SU-DHL-6 (cell line): ENCODE results near the gene PLOD2.

ENCODE experiments used
- EZH2phosphoT487 ChIP-seq: fragments of 200-600 bp; sonication (generic), shearing (Covaris generic); conservative IDR thresholded peaks from 2 replicates; pipeline ENCODE4 v1.6.1; 2018; ENCODE audit warnings: mild to moderate bottlenecking, antibody characterized with exemption, low read length, moderate library complexity, mixed read lengths
- TF ChIP-seq, protein P1 (sequence below): fragments of 200-600 bp; sonication (generic); IDR thresholded peaks from one replicate; pipeline ENCODE4 v1.5.1; 2017; ENCODE audit warnings: antibody characterized with exemption, mild to moderate bottlenecking, low read length, moderate library complexity; ENCODE audit not compliant: insufficient read depth, poor library complexity, severe bottlenecking

DNA sequence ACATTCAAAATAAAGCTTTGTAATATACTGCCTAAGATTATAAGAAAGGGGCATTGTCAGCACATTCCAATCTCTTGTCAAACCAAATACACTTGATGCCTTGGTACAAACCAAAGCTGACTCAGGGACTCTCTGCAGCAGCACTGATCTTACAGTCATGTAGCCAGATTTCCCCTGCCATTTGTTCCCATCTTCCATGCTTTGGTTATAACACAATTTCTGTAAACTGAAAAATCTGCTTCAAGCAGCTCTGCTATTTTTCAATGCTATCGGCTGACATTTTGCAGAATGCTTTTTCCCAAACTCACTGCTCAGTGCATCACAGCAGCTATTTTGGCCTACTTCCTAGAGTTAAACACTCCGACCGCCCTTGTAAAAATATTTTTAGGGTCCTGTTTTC is 18.2 kb downstream of the PLOD2 start:
- TF ChIP-seq, protein P1, sequence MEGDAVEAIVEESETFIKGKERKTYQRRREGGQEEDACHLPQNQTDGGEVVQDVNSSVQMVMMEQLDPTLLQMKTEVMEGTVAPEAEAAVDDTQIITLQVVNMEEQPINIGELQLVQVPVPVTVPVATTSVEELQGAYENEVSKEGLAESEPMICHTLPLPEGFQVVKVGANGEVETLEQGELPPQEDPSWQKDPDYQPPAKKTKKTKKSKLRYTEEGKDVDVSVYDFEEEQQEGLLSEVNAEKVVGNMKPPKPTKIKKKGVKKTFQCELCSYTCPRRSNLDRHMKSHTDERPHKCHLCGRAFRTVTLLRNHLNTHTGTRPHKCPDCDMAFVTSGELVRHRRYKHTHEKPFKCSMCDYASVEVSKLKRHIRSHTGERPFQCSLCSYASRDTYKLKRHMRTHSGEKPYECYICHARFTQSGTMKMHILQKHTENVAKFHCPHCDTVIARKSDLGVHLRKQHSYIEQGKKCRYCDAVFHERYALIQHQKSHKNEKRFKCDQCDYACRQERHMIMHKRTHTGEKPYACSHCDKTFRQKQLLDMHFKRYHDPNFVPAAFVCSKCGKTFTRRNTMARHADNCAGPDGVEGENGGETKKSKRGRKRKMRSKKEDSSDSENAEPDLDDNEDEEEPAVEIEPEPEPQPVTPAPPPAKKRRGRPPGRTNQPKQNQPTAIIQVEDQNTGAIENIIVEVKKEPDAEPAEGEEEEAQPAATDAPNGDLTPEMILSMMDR: no peak
- TF ChIP-seq EZH2phosphoT487: no peak
